H9 (cell line): ENCODE data around the gene FAXC. TPM values are rescaled to one million over a fixed set of nuclear protein-coding genes. Genes with fewer than 3 reads are reported as not detected.

ENCODE experiments used
- DNase-seq: peaks from one replicate; pipeline ENCODE4 v3.0.0-alpha.2; 2017
- H2AFZ ChIP-seq: one replicate; pipeline ENCODE4 v1.6.1; 2013; ENCODE audit warnings: mild to moderate bottlenecking, low read length, control low read depth, moderate library complexity
- H2AK5ac ChIP-seq: 2 replicates; pipeline ENCODE4 v1.6.1; 2013; ENCODE audit warnings: low read length, control low read depth, mixed read lengths; ENCODE audit not compliant: insufficient read length
- H2BK120ac ChIP-seq: one replicate; pipeline ENCODE4 v1.6.1; 2013; ENCODE audit warnings: low read depth, mild to moderate bottlenecking, low read length, control low read depth, inconsistent platforms; ENCODE audit not compliant: poor library complexity, severe bottlenecking
- H2BK12ac ChIP-seq: 2 replicates; pipeline ENCODE4 v1.6.1; 2013; ENCODE audit warnings: low read length, control low read depth, mixed read lengths, low read depth; ENCODE audit not compliant: insufficient read length
- H2BK15ac ChIP-seq: 2 replicates; pipeline ENCODE4 v1.6.1; 2013; ENCODE audit warnings: low read depth, low read length, control low read depth
- H2BK20ac ChIP-seq: one replicate; pipeline ENCODE4 v1.6.1; 2013; ENCODE audit warnings: low read depth, mild to moderate bottlenecking, low read length, control low read depth, inconsistent platforms; ENCODE audit not compliant: poor library complexity, severe bottlenecking
- H2BK5ac ChIP-seq: 2 replicates; pipeline ENCODE4 v1.6.1; 2013; ENCODE audit warnings: low read length, control low read depth, mixed read lengths; ENCODE audit not compliant: insufficient read length
- H3K14ac ChIP-seq: 2 replicates; pipeline ENCODE4 v1.6.1; 2013; ENCODE audit warnings: low read length, control low read depth; ENCODE audit not compliant: insufficient read depth
- H3K18ac ChIP-seq: 2 replicates; pipeline ENCODE4 v1.6.1; 2013; ENCODE audit warnings: low read depth, mild to moderate bottlenecking, mixed read lengths, low read length, control low read depth; ENCODE audit not compliant: insufficient read length
- H3K23ac ChIP-seq: 2 replicates; pipeline ENCODE4 v1.6.1; 2013; ENCODE audit warnings: low read length, control low read depth, mixed read lengths, low read depth; ENCODE audit not compliant: insufficient read length
- H3K23me2 ChIP-seq: 2 replicates; pipeline ENCODE4 v1.6.1; 2013; ENCODE audit warnings: low read depth, mild to moderate bottlenecking, mixed read lengths, low read length, control low read depth; ENCODE audit not compliant: insufficient read length, poor library complexity, severe bottlenecking
- H3K27ac ChIP-seq: 2 replicates; pipeline ENCODE4 v1.5.1; 2013; ENCODE audit warnings: low read length, control low read depth, mixed read lengths, low read depth; ENCODE audit not compliant: insufficient read length
- H3K27me3 ChIP-seq: 2 replicates; pipeline ENCODE4 v1.6.1; 2013; ENCODE audit warnings: low read length, control low read depth, inconsistent platforms; ENCODE audit not compliant: insufficient read depth
- H3K4ac ChIP-seq: 2 replicates; pipeline ENCODE4 v1.6.1; 2013; ENCODE audit warnings: low read depth, mild to moderate bottlenecking, control low read depth, inconsistent platforms, low read length, moderate library complexity
- H3K4me1 ChIP-seq: 2 replicates; pipeline ENCODE4 v1.6.1; 2013; ENCODE audit warnings: low read length, control low read depth, inconsistent platforms; ENCODE audit not compliant: insufficient read depth
- H3K4me2 ChIP-seq: 2 replicates; pipeline ENCODE4 v1.6.1; 2013; ENCODE audit warnings: low read length, control low read depth, mixed read lengths; ENCODE audit not compliant: insufficient read length, insufficient read depth
- H3K56ac ChIP-seq: 2 replicates; pipeline ENCODE4 v1.6.1; 2013; ENCODE audit warnings: low read depth, mild to moderate bottlenecking, mixed read lengths, low read length, control low read depth; ENCODE audit not compliant: insufficient read length
- H3K79me1 ChIP-seq: 2 replicates; pipeline ENCODE4 v1.6.1; 2013; ENCODE audit warnings: low read depth, mild to moderate bottlenecking, moderate library complexity, low read length, control low read depth, inconsistent platforms; ENCODE audit not compliant: insufficient read depth, poor library complexity, severe bottlenecking
- H3K79me2 ChIP-seq: 2 replicates; pipeline ENCODE4 v1.6.1; 2013; ENCODE audit warnings: low read length, control low read depth, inconsistent platforms; ENCODE audit not compliant: insufficient read depth
- H3K9ac ChIP-seq: 2 replicates; pipeline ENCODE4 v1.6.1; 2013; ENCODE audit warnings: low read length, control low read depth, mixed read lengths; ENCODE audit not compliant: insufficient read length; ENCODE audit errors: extremely low read depth
- H3K9me3 ChIP-seq: one replicate; pipeline ENCODE4 v1.6.1; 2013; ENCODE audit warnings: low read depth, low read length, inconsistent platforms; ENCODE audit not compliant: control insufficient read depth
- H3T11ph ChIP-seq: one replicate; pipeline ENCODE4 v1.6.1; 2013; ENCODE audit warnings: mild to moderate bottlenecking, low read length, control low read depth, inconsistent platforms
- H4K20me1 ChIP-seq: one replicate; pipeline ENCODE4 v1.6.1; 2013; ENCODE audit not compliant: control insufficient read depth, insufficient read length, insufficient read depth
- H4K5ac ChIP-seq: 2 replicates; pipeline ENCODE4 v1.6.1; 2013; ENCODE audit warnings: low read depth, mild to moderate bottlenecking, mixed read lengths, low read length, control low read depth; ENCODE audit not compliant: insufficient read length
- H4K8ac ChIP-seq: replicated peaks from 2 replicates; pipeline ENCODE4 v1.6.1; 2013; ENCODE audit warnings: low read length, control low read depth, mixed read lengths, low read depth; ENCODE audit not compliant: insufficient read length
- H4K91ac ChIP-seq: 2 replicates; pipeline ENCODE4 v1.6.1; 2013; ENCODE audit warnings: low read depth, mild to moderate bottlenecking, moderate library complexity, mixed read lengths, low read length, control low read depth; ENCODE audit not compliant: insufficient read length
- H3K27ac Mint-ChIP-seq, 3 experiments: 2 replicates in 2 of 3; 3 replicates in 1 of 3; pipeline ENCODE4 v1.8.0; 2020 to 2021; ENCODE audit warnings: mixed read lengths in 3 of 3, mild to moderate bottlenecking in 1 of 3, moderate library complexity in 1 of 3
- H3K27me3 Mint-ChIP-seq: 2 replicates; pipeline ENCODE4 v1.8.0; 2021; ENCODE audit warnings: low read depth, mild to moderate bottlenecking, moderate library complexity, mixed read lengths
- H3K36me3 Mint-ChIP-seq, 3 experiments: 2 replicates in 2 of 3; 3 replicates in 1 of 3; pipeline ENCODE4 v1.8.0; 2020 to 2021; ENCODE audit warnings: low read depth in 3 of 3, mixed read lengths in 3 of 3; ENCODE audit not compliant: insufficient read depth in 1 of 3
- H3K4me1 Mint-ChIP-seq, 2 experiments: 2 replicates each; pipeline ENCODE4 v1.8.0; 2020; ENCODE audit warnings: mixed read lengths in 2 of 2
- H3K4me3 Mint-ChIP-seq, 2 experiments: 2 replicates in 1 of 2; 3 replicates in 1 of 2; pipeline ENCODE4 v1.8.0; 2020 to 2021; ENCODE audit warnings: mild to moderate bottlenecking in 2 of 2, mixed read lengths in 2 of 2, moderate library complexity in 1 of 2
- H3K9me3 Mint-ChIP-seq, 2 experiments: 2 replicates in 1 of 2; 3 replicates in 1 of 2; pipeline ENCODE4 v1.8.0; 2020; ENCODE audit warnings: mild to moderate bottlenecking in 2 of 2, mixed read lengths in 2 of 2, moderate library complexity in 1 of 2
- CTCF ChIP-seq: fragments of 200-600 bp; sonication (generic); conservative IDR thresholded peaks from 3 replicates; pipeline ENCODE4 v1.8.0; 2021; ENCODE audit warnings: antibody characterized with exemption, mild to moderate bottlenecking
- WGBS: extraction: QIAGEN DNeasy Blood & Tissue Kit; methylation state at CpG from one replicate; pipeline ENCODE4 v1.1.7; 2013; ENCODE audit warnings: missing lambda C conversion rate, low lambda C conversion rate, mixed read lengths; ENCODE audit not compliant: insufficient read length; ENCODE audit errors: extremely low coverage; 5-methylcytosine and 5-hydroxymethylcytosine counted together
- total RNA-seq: library from RNA; stranded (reverse); gene quantifications from 2 replicates; pipeline ENCODE4 v1.2.1, GENCODE V29; 2021

The FAXC gene
- total RNA-seq, 1 experiment from 2014 or later = 17.2 TPM

- Histone ChIP-seq H3K23ac (no peak within 1 kb of the TSS), H3K27me3 (no peaks in the 10 kb centered on the region), H2BK15ac (no peak within 1 kb of the TSS), H4K91ac (no peak within 1 kb of the TSS), H3K4ac (no peak within 1 kb of the TSS), H3K14ac (peak within 1 kb of the TSS; percentile 86), H4K20me1 (no peaks in the 10 kb centered on the region), H2BK20ac (no peak within 1 kb of the TSS), H2AFZ (peak within 1 kb of the TSS; percentile 41), H2BK12ac (no peak within 1 kb of the TSS), H3K79me2 (no peaks in the 10 kb centered on the region), H3K23me2 (no peaks in the 10 kb centered on the region), H3K4me1 (no peaks in the 10 kb centered on the region), H3K9me3 (no peaks in the 10 kb centered on the region), H3T11ph (no peak within 1 kb of the TSS), H2BK120ac (no peak within 1 kb of the TSS), H2AK5ac (no peak within 1 kb of the TSS), H3K18ac (peak within 1 kb of the TSS; percentile 91), H4K8ac (no peak within 1 kb of the TSS), H3K79me1 (no peaks in the 10 kb centered on the region), H3K9ac (peak within 1 kb of the TSS; percentile 93), H3K56ac (no peak within 1 kb of the TSS), H3K4me2 (peak within 1 kb of the TSS; percentile 58), H2BK5ac (no peak within 1 kb of the TSS), H4K5ac (no peak within 1 kb of the TSS), H3K27ac (peak within 1 kb of the TSS; percentile 47)
- no peak for TF ChIP-seq CTCF
- H3K4me1 Mint-ChIP-seq = peaks cover 0 to 5% of the 10 kb centered on the region in 2 experiments
- H3K27ac Mint-ChIP-seq = peak within 1 kb of the TSS; percentile 99 to 100 (median 99)
- WGBS = no CpG with 5 or more reads among the region's 56 CpGs
- H3K27me3 Mint-ChIP-seq = peaks cover 2% of the 10 kb centered on the region
- H3K9me3 Mint-ChIP-seq = no peaks in the 10 kb centered on the region
- peak within 1 kb of the TSS; percentile 96 to 97 for H3K4me3 Mint-ChIP-seq
- H3K36me3 Mint-ChIP-seq = peaks cover 0 to 13% (median 0%) of the 10 kb centered on the region in 3 experiments; a peak in 3 of 7 replicates
- peak; percentile 94 for DNase-seq
These were observed 44.4 kb upstream of the FAXC start, which contains the start of gene COQ3 for GRCh38 chr6:99393698-99394531. TSS of gene COQ3 (minus strand) at chr6:99394195. CDS start at chr6:99394179, 16 bp downstream.
